HEK293T (cell line): Measurements from ENCODE around the gene CASZ1.

ENCODE experiments used
- ARNT ChIP-seq: fragments of 450-650 bp; IDR thresholded peaks from 2 replicates; pipeline ENCODE4 v1.6.1; 2017; ENCODE audit warnings: mild to moderate bottlenecking
- BHLHE40 ChIP-seq: fragments of 450-650 bp; IDR thresholded peaks from 2 replicates; pipeline ENCODE4 v1.6.1; 2016; ENCODE audit warnings: mild to moderate bottlenecking, moderate library complexity, borderline replicate concordance
- ELF4 ChIP-seq: fragments of 450-650 bp; IDR thresholded peaks from 2 replicates; pipeline ENCODE4 v1.6.1; 2017; ENCODE audit warnings: antibody characterized with exemption
- FOXA1 ChIP-seq: fragments of 450-650 bp; IDR thresholded peaks from 2 replicates; pipeline ENCODE4 v1.6.1; 2016; ENCODE audit warnings: mild to moderate bottlenecking
- FOXK2 ChIP-seq: fragments of 450-650 bp; IDR thresholded peaks from 2 replicates; pipeline ENCODE4 v1.6.1; 2016; ENCODE audit warnings: mild to moderate bottlenecking
- FOXM1 ChIP-seq: fragments of 450-650 bp; IDR thresholded peaks from 2 replicates; pipeline ENCODE4 v1.6.1; 2017; ENCODE audit warnings: mild to moderate bottlenecking, borderline replicate concordance
- HDGF ChIP-seq: fragments of 450-650 bp; IDR thresholded peaks from 2 replicates; pipeline ENCODE4 v1.6.1; 2017; ENCODE audit warnings: antibody characterized with exemption, borderline replicate concordance
- L3MBTL2 ChIP-seq: fragments of 450-650 bp; conservative IDR thresholded peaks from 2 replicates; pipeline ENCODE4 v1.6.1; 2016; ENCODE audit warnings: mild to moderate bottlenecking
- LEF1 ChIP-seq: fragments of 450-650 bp; IDR thresholded peaks from 2 replicates; pipeline ENCODE4 v1.6.1; 2017; ENCODE audit warnings: mild to moderate bottlenecking, borderline replicate concordance
- PKNOX1 ChIP-seq: fragments of 450-650 bp; IDR thresholded peaks from 2 replicates; pipeline ENCODE4 v1.6.1; 2016
- SP1 ChIP-seq: fragments of 450-650 bp; IDR thresholded peaks from 2 replicates; pipeline ENCODE4 v1.6.1; 2017
- SUZ12 ChIP-seq: fragments of 450-650 bp; IDR thresholded peaks from 2 replicates; pipeline ENCODE4 v1.6.1; 2016; ENCODE audit warnings: mild to moderate bottlenecking
- TARDBP ChIP-seq: fragments of 450-650 bp; IDR thresholded peaks from 2 replicates; pipeline ENCODE4 v1.6.1; 2016
- ZNF384 ChIP-seq: fragments of 450-650 bp; IDR thresholded peaks from 2 replicates; pipeline ENCODE4 v1.6.1; 2016

GRCh38 chr1:10835421-10835820 lies 39.0 kb upstream of the CASZ1 start:
- TF ChIP-seq FOXM1: no peak
- TF ChIP-seq FOXK2: no peak
- TF ChIP-seq SP1: no peak
- TF ChIP-seq TARDBP: no peak
- TF ChIP-seq LEF1: no peak
- TF ChIP-seq ARNT: no peak
- no peak for TF ChIP-seq FOXA1
- no peak for TF ChIP-seq ELF4
- no peak for TF ChIP-seq HDGF
- TF ChIP-seq SUZ12: no peak
- TF ChIP-seq L3MBTL2: no peak
- TF ChIP-seq PKNOX1: no peak
- TF ChIP-seq ZNF384: no peak
- TF ChIP-seq BHLHE40: no peak
